ENCODE results near the gene FRMPD3. TPM values are rescaled to one million over a fixed set of nuclear protein-coding genes. Genes with fewer than 3 reads are reported as not detected.

FRMPD3 gene
- total RNA-seq, 3 donors from 2014 or later: 0.33 to 0.59 TPM; not detected in 1

- no peak for DNase-seq (ENCODE audit: low spot score in 2 of 2)
- Histone ChIP-seq H3K4me1 (no peaks in the 10 kb centered on the region), H3K27ac (no peak overlapping the region), H3K9me3 (no peaks in the 10 kb centered on the region), H3K4me3 (no peak overlapping the region), H3K27me3 (peaks cover 3 to 93% of the 10 kb centered on the region in 2 donors), H3K36me3 (no peaks in the 10 kb centered on the region)
- intact Hi-C loops (cut with DNase I; ENCODE audit: low total_unique reads): loop anchor here (1.0 kb wide), 1 partner anchor 30 kb away; no protein-coding TSS in a partner anchor
- no peak for TF ChIP-seq POLR2A (IDR thresholded peaks at IDR 0.05)
- no peak for TF ChIP-seq CTCF (IDR thresholded peaks at IDR 0.05)
- no peak for TF ChIP-seq POLR2AphosphoS5 (IDR thresholded peaks at IDR 0.05)
Measured at GRCh38 chrX:107450823-107451509, 1.5 kb downstream of the FRMPD3 start.

- DNase-seq (ENCODE audit: low spot score in 2 of 2): no peak
- H3K36me3 ChIP-seq: no peaks in the 10 kb centered on the region
- H3K27me3 ChIP-seq: peaks cover 3 to 92% of the 10 kb centered on the region in 2 donors
- H3K4me1 ChIP-seq: no peaks in the 10 kb centered on the region
- H3K4me3 ChIP-seq: no peak overlapping the region
- no peak overlapping the region for H3K27ac ChIP-seq
- TF ChIP-seq POLR2A (IDR thresholded peaks at IDR 0.05): no peak
- no peak for TF ChIP-seq CTCF (IDR thresholded peaks at IDR 0.05)
- no peak for TF ChIP-seq POLR2AphosphoS5 (IDR thresholded peaks at IDR 0.05)
- intact Hi-C loops (cut with DNase I; ENCODE audit: low total_unique reads): loop anchor here (1.0 kb wide), 1 partner anchor 30 kb away; no protein-coding TSS in a partner anchor
- H3K9me3 ChIP-seq: no peaks in the 10 kb centered on the region
Measured at GRCh38 chrX:107451731-107452130, 2.3 kb downstream of the FRMPD3 start.

GRCh38 chrX:107452581-107452980, 3.1 kb downstream of the FRMPD3 start:
- no peak overlapping the region for H3K27ac ChIP-seq
- intact Hi-C loops (cut with DNase I; ENCODE audit: low total_unique reads): no loop called here
- peaks cover 3 to 93% of the 10 kb centered on the region in 2 donors for H3K27me3 ChIP-seq
- no peaks in the 10 kb centered on the region for H3K36me3 ChIP-seq
- no peak for DNase-seq (ENCODE audit: low spot score in 2 of 2)
- no peak overlapping the region for H3K4me3 ChIP-seq
- TF ChIP-seq POLR2A (IDR thresholded peaks at IDR 0.05) (no peak), POLR2AphosphoS5 (IDR thresholded peaks at IDR 0.05) (no peak), CTCF (IDR thresholded peaks at IDR 0.05) (no peak)
- no peaks in the 10 kb centered on the region for H3K4me1 ChIP-seq
- H3K9me3 ChIP-seq: no peaks in the 10 kb centered on the region

- DNase-seq (ENCODE audit: low spot score in 2 of 2): no peak
- Histone ChIP-seq H3K36me3 (no peaks in the 10 kb centered on the region), H3K9me3 (no peaks in the 10 kb centered on the region), H3K4me3 (no peak overlapping the region), H3K4me1 (no peaks in the 10 kb centered on the region), H3K27ac (no peak overlapping the region), H3K27me3 (peaks cover 3 to 88% of the 10 kb centered on the region in 2 donors)
- TF ChIP-seq POLR2AphosphoS5 (IDR thresholded peaks at IDR 0.05) (no peak), POLR2A (IDR thresholded peaks at IDR 0.05) (no peak), CTCF (IDR thresholded peaks at IDR 0.05) (no peak)
- intact Hi-C loops (cut with DNase I; ENCODE audit: low total_unique reads): no loop called here
Measured at GRCh38 chrX:107454302-107454701, 4.8 kb downstream of the FRMPD3 start.

GRCh38 chrX:107457289-107457688, 7.8 kb downstream of the FRMPD3 start:
- Histone ChIP-seq H3K27ac (no peak overlapping the region), H3K9me3 (no peaks in the 10 kb centered on the region), H3K27me3 (peaks cover 0 to 83% of the 10 kb centered on the region in 2 donors), H3K4me1 (no peaks in the 10 kb centered on the region), H3K36me3 (no peaks in the 10 kb centered on the region), H3K4me3 (no peak overlapping the region)
- intact Hi-C loops (cut with DNase I; ENCODE audit: low total_unique reads): no loop called here
- TF ChIP-seq POLR2AphosphoS5 (IDR thresholded peaks at IDR 0.05) (no peak), CTCF (IDR thresholded peaks at IDR 0.05) (no peak), POLR2A (IDR thresholded peaks at IDR 0.05) (no peak)
- DNase-seq (ENCODE audit: low spot score in 2 of 2): no peak

All from breast epithelium (tissue), 4 donors.